IPS-20b (cell line): Measurements from ENCODE around the gene CCT3.

Experiments used
- H3K27ac ChIP-seq: one replicate; pipeline ENCODE4 v1.5.1; 2013; ENCODE audit warnings: low read length
- H3K27me3 ChIP-seq: 2 replicates; pipeline ENCODE4 v1.6.1; 2013; ENCODE audit warnings: mild to moderate bottlenecking, low read length, inconsistent platforms; ENCODE audit not compliant: insufficient read depth
- H3K36me3 ChIP-seq: 2 replicates; pipeline ENCODE4 v1.6.1; 2013; ENCODE audit warnings: low read depth, mild to moderate bottlenecking, inconsistent platforms, low read length, moderate library complexity; ENCODE audit not compliant: insufficient read depth
- H3K4me1 ChIP-seq: 2 replicates; pipeline ENCODE4 v1.6.1; 2013; ENCODE audit warnings: mild to moderate bottlenecking, control low read depth, inconsistent platforms, low read length, moderate library complexity; ENCODE audit not compliant: insufficient read depth
- H3K4me3 ChIP-seq: 2 replicates; pipeline ENCODE4 v1.5.1; 2013; ENCODE audit warnings: mild to moderate bottlenecking, low read length, inconsistent platforms
- H3K9ac ChIP-seq: 2 replicates; pipeline ENCODE4 v1.6.1; 2013; ENCODE audit warnings: low read depth, mild to moderate bottlenecking, inconsistent platforms, low read length, moderate library complexity
- H3K9me3 ChIP-seq: 2 replicates; pipeline ENCODE4 v1.6.1; 2013; ENCODE audit warnings: mild to moderate bottlenecking, low read depth, low read length, inconsistent platforms; ENCODE audit not compliant: insufficient read depth

The CCT3 gene

GRCh38 chr1:156285437-156285836, 52.7 kb downstream of the CCT3 start:
- H3K36me3 ChIP-seq, result 0 out of 2 replicates have a peak, but pooled peaks cover 8% of the 10 kb centered on the region
- no peak overlapping the region for H3K9ac ChIP-seq
- H3K4me1 ChIP-seq, result peaks cover 14% of the 10 kb centered on the region
- H3K27me3 ChIP-seq, result no peaks in the 10 kb centered on the region
- H3K27ac ChIP-seq, result no peak overlapping the region
- H3K9me3 ChIP-seq, result no peaks in the 10 kb centered on the region
- no peak overlapping the region for H3K4me3 ChIP-seq

DNA sequence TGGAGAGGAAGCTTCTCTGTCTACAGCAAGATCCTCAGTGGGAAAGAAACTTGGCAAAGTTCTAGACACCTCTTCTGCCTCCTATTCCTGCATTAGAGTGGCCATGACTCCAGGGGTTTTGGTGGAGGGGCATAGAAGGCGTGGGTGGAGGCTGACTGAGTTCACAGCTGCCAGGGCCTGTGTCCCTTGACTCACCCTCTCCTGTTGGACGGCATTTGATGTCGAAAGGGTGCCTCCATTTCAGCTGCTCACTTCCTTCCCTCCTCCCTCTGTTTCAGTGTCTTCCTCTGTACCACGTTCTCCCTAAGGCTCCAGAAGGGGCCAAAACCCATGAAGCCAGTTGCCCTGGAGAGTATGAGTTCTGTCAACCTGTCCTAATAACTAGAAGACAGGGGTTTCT, 53.3 kb downstream of the CCT3 start:
- Histone ChIP-seq H3K4me3 (no peak overlapping the region), H3K27ac (no peak overlapping the region), H3K9ac (no peak overlapping the region), H3K27me3 (no peaks in the 10 kb centered on the region), H3K36me3 (peaks cover 13% of the 10 kb centered on the region; the same call in 1 of the 2 replicates), H3K4me1 (peaks cover 14% of the 10 kb centered on the region), H3K9me3 (no peaks in the 10 kb centered on the region)

DNA sequence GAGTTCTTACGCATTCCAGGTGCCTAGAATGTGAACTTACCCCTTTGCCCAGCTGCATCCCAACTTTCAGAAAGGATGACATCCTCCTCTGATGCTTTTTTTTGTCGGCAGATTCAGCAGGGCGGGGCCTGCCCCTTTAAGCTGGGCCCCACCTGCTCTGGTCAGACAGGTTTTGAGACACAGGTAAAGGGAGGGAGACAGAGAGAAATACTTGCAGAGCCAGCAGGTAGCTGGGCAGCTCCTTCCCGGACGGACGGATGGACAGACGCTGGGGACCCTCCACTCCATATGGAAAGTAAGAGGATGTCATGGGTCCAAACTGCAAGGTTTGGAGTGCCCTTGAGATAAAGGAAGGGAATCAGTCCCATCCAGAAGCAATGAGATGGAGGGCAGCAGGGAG, 54.0 kb downstream of the CCT3 start, which contains the start of gene TMEM79:
Gene TMEM79 (plus strand): TSS at position 214 of the 400 bp plus-strand sequence. CDS start 902 bp downstream, outside the sequence.
- H3K4me3 ChIP-seq, result peak within 1 kb of the TSS; percentile 89
- peaks cover 14% of the 10 kb centered on the region for H3K4me1 ChIP-seq
- H3K9me3 ChIP-seq, result no peaks in the 10 kb centered on the region
- peak within 1 kb of the TSS; percentile 93 for H3K9ac ChIP-seq
- H3K27ac ChIP-seq, result peak within 1 kb of the TSS; percentile 92
- H3K36me3 ChIP-seq, result peaks cover 19% of the 10 kb centered on the region
- no peaks in the 10 kb centered on the region for H3K27me3 ChIP-seq

- Histone ChIP-seq H3K9ac (peak overlapping the region; percentile 93), H3K36me3 (peaks cover 21% of the 10 kb centered on the region), H3K4me1 (peaks cover 14% of the 10 kb centered on the region), H3K4me3 (peak overlapping the region; percentile 89), H3K27me3 (no peaks in the 10 kb centered on the region), H3K27ac (peak overlapping the region; percentile 92), H3K9me3 (no peaks in the 10 kb centered on the region)
Measured at GRCh38 chr1:156283521-156283920, 54.6 kb downstream of the CCT3 start.

GRCh38 chr1:156282479-156283222, 55.4 kb downstream of the CCT3 start, which contains the start of gene SMG5:
SMG5 (minus strand) TSS chr1:156282825; CDS start chr1:156282680, 145 bp downstream.
- H3K27ac ChIP-seq, result peak within 1 kb of the TSS; percentile 92
- peak within 1 kb of the TSS; percentile 89 for H3K4me3 ChIP-seq
- peak within 1 kb of the TSS; percentile 93 for H3K9ac ChIP-seq
- H3K4me1 ChIP-seq, result peaks cover 14% of the 10 kb centered on the region
- H3K36me3 ChIP-seq, result peaks cover 29% of the 10 kb centered on the region
- H3K9me3 ChIP-seq, result no peaks in the 10 kb centered on the region
- no peaks in the 10 kb centered on the region for H3K27me3 ChIP-seq

DNA sequence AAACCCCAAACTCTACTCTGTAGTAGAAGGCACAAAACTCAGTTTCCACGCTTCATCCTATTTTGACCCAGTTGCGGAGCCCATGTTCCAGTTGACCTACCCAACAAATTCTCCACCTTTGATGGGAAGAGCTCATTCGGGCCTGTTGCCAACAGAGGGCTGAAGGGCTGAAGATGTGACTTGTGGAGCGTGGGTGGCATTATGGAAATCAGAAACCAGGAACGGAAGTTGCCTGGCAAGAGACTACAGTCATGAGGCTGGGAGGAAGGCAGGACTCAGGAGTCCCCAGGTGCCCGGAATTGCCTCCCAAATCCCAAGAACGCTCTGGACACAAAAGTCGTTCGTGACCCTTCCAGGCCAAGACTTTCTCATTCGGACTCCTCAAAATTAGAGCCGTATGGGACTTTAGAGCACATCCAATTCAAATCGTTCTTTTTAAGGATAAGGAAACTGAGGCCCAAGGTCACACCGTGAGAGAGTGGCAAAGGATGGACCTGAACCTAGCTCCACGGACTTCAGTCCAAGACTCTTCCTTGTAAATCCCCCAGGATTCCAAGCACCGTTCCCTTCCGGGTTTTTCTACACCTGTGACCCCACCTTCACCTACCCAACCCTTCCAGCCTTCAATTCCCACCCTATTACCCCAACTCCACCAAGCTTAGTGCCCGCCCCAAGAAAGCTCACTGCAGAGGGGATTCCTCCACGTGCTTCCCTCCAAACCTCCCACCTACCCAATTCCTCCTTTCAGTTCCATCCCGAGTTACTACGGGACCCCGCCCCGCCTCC, 56.2 kb downstream of the CCT3 start:
- H3K36me3 ChIP-seq, result peaks cover 36% of the 10 kb centered on the region
- peak overlapping the region; percentile 93 for H3K9ac ChIP-seq
- H3K9me3 ChIP-seq, result no peaks in the 10 kb centered on the region
- H3K27me3 ChIP-seq, result no peaks in the 10 kb centered on the region
- H3K27ac ChIP-seq, result no peak overlapping the region
- H3K4me1 ChIP-seq, result peaks cover 14% of the 10 kb centered on the region
- peak overlapping the region; percentile 89 for H3K4me3 ChIP-seq

DNA sequence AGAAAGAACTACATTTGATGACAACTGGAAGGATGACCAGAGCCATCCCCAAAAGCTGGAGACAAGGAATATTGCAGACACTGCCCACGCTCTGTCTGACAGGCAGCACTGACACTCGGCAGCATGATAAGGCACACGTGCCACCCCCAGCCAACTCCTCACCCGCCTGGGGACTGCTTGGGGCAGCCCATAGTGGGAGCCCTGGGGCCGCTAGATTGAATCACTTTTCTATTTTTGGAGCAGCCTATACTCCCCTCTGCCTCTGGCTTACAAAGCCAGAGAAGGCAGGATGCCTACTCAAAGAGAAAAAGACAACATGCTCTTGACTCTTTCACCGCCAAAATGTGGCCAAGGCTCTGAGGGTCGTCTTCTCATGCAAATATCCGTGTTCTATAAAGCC, 56.8 kb downstream of the CCT3 start:
- Histone ChIP-seq H3K4me3 (peak overlapping the region; percentile 89), H3K36me3 (peaks cover 42% of the 10 kb centered on the region), H3K27ac (no peak overlapping the region)

GRCh38 chr1:156279837-156280236, 58.3 kb downstream of the CCT3 start:
- Histone ChIP-seq H3K9ac (no peak overlapping the region), H3K4me1 (peaks cover 14% of the 10 kb centered on the region), H3K4me3 (no peak overlapping the region), H3K36me3 (peaks cover 55% of the 10 kb centered on the region), H3K9me3 (no peaks in the 10 kb centered on the region), H3K27ac (no peak overlapping the region), H3K27me3 (no peaks in the 10 kb centered on the region)

More for the DNA sequence above, 56.8 kb downstream of the CCT3 start:
- Histone ChIP-seq H3K9me3 (no peaks in the 10 kb centered on the region), H3K27me3 (no peaks in the 10 kb centered on the region), H3K4me1 (peaks cover 14% of the 10 kb centered on the region), H3K9ac (peak overlapping the region; percentile 93; the same call in 1 of the 2 replicates)

- peaks cover 8% of the 10 kb centered on the region; the same call in 1 of the 2 replicates for H3K4me1 ChIP-seq
- no peak overlapping the region for H3K9ac ChIP-seq
- H3K9me3 ChIP-seq, result no peaks in the 10 kb centered on the region
- no peak overlapping the region for H3K27ac ChIP-seq
- H3K27me3 ChIP-seq, result no peaks in the 10 kb centered on the region
- peaks cover 84% of the 10 kb centered on the region for H3K36me3 ChIP-seq
- H3K4me3 ChIP-seq, result no peak overlapping the region
Measured at GRCh38 chr1:156276966-156277381, 61.1 kb downstream of the CCT3 start.

- no peaks in the 10 kb centered on the region for H3K27me3 ChIP-seq
- no peak overlapping the region for H3K27ac ChIP-seq
- H3K4me3 ChIP-seq, result no peak overlapping the region
- no peak overlapping the region for H3K9ac ChIP-seq
- peaks cover 6% of the 10 kb centered on the region; the same call in 1 of the 2 replicates for H3K4me1 ChIP-seq
- peaks cover 88% of the 10 kb centered on the region for H3K36me3 ChIP-seq
- H3K9me3 ChIP-seq, result no peaks in the 10 kb centered on the region
Measured at GRCh38 chr1:156276532-156276931, 61.6 kb downstream of the CCT3 start.

DNA sequence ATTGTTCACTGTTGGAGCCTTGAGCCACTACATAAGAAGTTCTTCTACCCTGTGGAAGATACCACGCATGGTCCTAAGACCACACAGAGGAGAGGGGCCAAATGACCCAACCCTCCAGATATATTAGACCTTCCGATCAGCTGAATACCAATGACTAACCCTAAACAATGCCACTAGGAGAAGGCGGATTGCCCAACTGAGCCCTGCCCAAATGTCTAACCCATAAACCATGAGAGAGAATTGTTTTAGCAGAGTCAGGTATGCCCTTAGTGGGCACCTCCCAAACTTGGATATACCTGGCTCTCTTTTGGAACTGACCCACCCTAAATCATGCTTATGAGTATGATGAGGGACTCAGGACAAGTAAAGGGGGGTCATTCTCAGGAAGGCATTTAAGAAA, 67.8 kb downstream of the CCT3 start:
- Histone ChIP-seq H3K9ac (no peak overlapping the region), H3K27me3 (no peaks in the 10 kb centered on the region), H3K4me1 (no peaks in the 10 kb centered on the region), H3K9me3 (no peaks in the 10 kb centered on the region), H3K4me3 (no peak overlapping the region), H3K27ac (no peak overlapping the region), H3K36me3 (peaks cover 98% of the 10 kb centered on the region)
